Activated CD8-positive, alpha-beta memory T cell treated with anti-CD3 and anti-CD28 coated beads, Interleukin-2, amount 50 U/mL, for 24 hours (primary cell): ENCODE data around the gene IFNLR1.

Source experiments
- DNase-seq: peaks from one replicate; pipeline ENCODE4 v3.0.0-alpha.2; 2020; ENCODE audit errors: extremely low read depth

The IFNLR1 gene

GRCh38 chr1:24149866-24150233 is 37.2 kb downstream of the IFNLR1 start:
- no peak for DNase-seq

- DNase-seq, result no peak
Observed at GRCh38 chr1:24147816-24148215, 39.3 kb downstream of the IFNLR1 start.

- DNase-seq, result no peak
Observed at GRCh38 chr1:24147194-24147593, 39.9 kb downstream of the IFNLR1 start.

GRCh38 chr1:24142546-24143534 is 44.2 kb downstream of the IFNLR1 start, which contains the start of gene IL22RA1:
IL22RA1 (minus strand) TSS chr1:24143140; CDS start chr1:24143082, 58 bp downstream.
- no peak for DNase-seq

- DNase-seq, result no peak
Observed at GRCh38 chr1:24141311-24141997, 45.6 kb downstream of the IFNLR1 start.

- DNase-seq, result no peak
Observed at GRCh38 chr1:24140741-24141181, 46.3 kb downstream of the IFNLR1 start.

GRCh38 chr1:24139841-24140425 is 47.2 kb downstream of the IFNLR1 start:
- DNase-seq, result no peak

- no peak for DNase-seq
Observed at GRCh38 chr1:24139222-24139489, 47.9 kb downstream of the IFNLR1 start.

- no peak for DNase-seq
Observed at GRCh38 chr1:24138476-24139221, 48.4 kb downstream of the IFNLR1 start.

- no peak for DNase-seq
Observed at GRCh38 chr1:24136956-24137539, 50.0 kb downstream of the IFNLR1 start.

- DNase-seq, result no peak
Observed at GRCh38 chr1:24134376-24134775, 52.7 kb downstream of the IFNLR1 start.

- DNase-seq, result no peak
Observed at GRCh38 chr1:24133819-24134218, 53.3 kb downstream of the IFNLR1 start.

- no peak for DNase-seq
Observed at GRCh38 chr1:24130385-24130784, 56.7 kb downstream of the IFNLR1 start.

- no peak for DNase-seq
Observed at GRCh38 chr1:24127801-24128363, 59.2 kb downstream of the IFNLR1 start.

- no peak for DNase-seq
Observed at GRCh38 chr1:24127134-24127800, 59.8 kb downstream of the IFNLR1 start.

GRCh38 chr1:24126672-24127023 is 60.4 kb downstream of the IFNLR1 start:
- DNase-seq, result no peak

- no peak for DNase-seq
Observed at GRCh38 chr1:24126018-24126671, 60.9 kb downstream of the IFNLR1 start.

GRCh38 chr1:24125456-24125855 is 61.6 kb downstream of the IFNLR1 start:
- DNase-seq, result no peak

- DNase-seq, result no peak
Observed at GRCh38 chr1:24124980-24125379, 62.1 kb downstream of the IFNLR1 start.

- no peak for DNase-seq
Observed at GRCh38 chr1:24123611-24124010, 63.5 kb downstream of the IFNLR1 start.
